A549 (cell line): ENCODE data around the gene METTL5. TPM values are rescaled to one million over a fixed set of nuclear protein-coding genes. Genes with fewer than 3 reads are reported as not detected.

ENCODE experiments used
- ATAC-seq, 2 experiments: fragments of 200-7000 bp in 1 of 2; fragments of >200 bp in 1 of 2; cut with Nextera tagmentation in 1 of 2; cut with Tn5 transposase in 1 of 2; 3 replicates each; pipeline versions ENCODE4 v1.8.0 to v1.9.1; 2018 to 2020; ENCODE audit warnings: mild to moderate bottlenecking in 1 of 2, moderate library complexity in 1 of 2
- CTCF ChIA-PET: fragments of 300-600 bp; sonication (Branson Sonifier 250); formaldehyde crosslinking; extraction: SDS; loops from one replicate; lab custom pipeline; 2021; ENCODE audit warnings: antibody characterized with exemption, inconsistent platforms; lab: Yijun Ruan, JAX
- POLR2A ChIA-PET: fragments of 350-600 bp; formaldehyde crosslinking; extraction: SDS; loops from one replicate; lab custom pipeline; 2021; ENCODE audit warnings: antibody characterized with exemption, inconsistent platforms; lab: Yijun Ruan, JAX
- DNase-seq, 2 experiments: peaks; one replicate each; pipeline versions ENCODE4 v3.0.0 to v3.0.0-alpha.2; 2011 to 2016; ENCODE audit warnings: low read depth in 1 of 2, low spot score in 1 of 2
- FAIRE-seq: peaks from 2 replicates; lab custom pipeline; 2011; peaks lifted over from hg19 to GRCh38; lab: Jason Lieb, UNC
- H3K27ac ChIP-seq, 2 experiments: fragments of >200 bp; sonication (Bioruptor Twin); formaldehyde crosslinking; 3 replicates each; pipeline ENCODE4 v1.5.1; 2016 to 2017
- H3K4me1 ChIP-seq: fragments of >200 bp; sonication (Bioruptor Twin); formaldehyde crosslinking; 3 replicates; pipeline ENCODE4 v1.6.1; 2016
- H3K4me2 ChIP-seq: fragments of >200 bp; sonication (Bioruptor Twin); formaldehyde crosslinking; 3 replicates; pipeline ENCODE4 v1.6.1; 2016
- H3K4me3 ChIP-seq: fragments of >200 bp; sonication (Bioruptor Twin); formaldehyde crosslinking; 3 replicates; pipeline ENCODE4 v1.5.1; 2016
- H3K9me3 ChIP-seq: fragments of >200 bp; sonication (Bioruptor Twin); formaldehyde crosslinking; 3 replicates; pipeline ENCODE4 v1.6.1; 2016
- ATOH8 ChIP-seq: fragments of 250-450 bp; sonication (Bioruptor Pico); IDR thresholded peaks from 2 replicates; pipeline ENCODE4 v1.5.0; 2020; ENCODE audit warnings: low read depth, mild to moderate bottlenecking, moderate library complexity
- BCL3 ChIP-seq: fragments of >200 bp; sonication (Bioruptor Twin); formaldehyde crosslinking; IDR thresholded peaks from 3 replicates; pipeline ENCODE4 v1.6.1; 2016
- BHLHE40 ChIP-seq: IDR thresholded peaks from 2 replicates; pipeline ENCODE4 v1.6.1; 2012; ENCODE audit warnings: low read depth, low read length, inconsistent platforms
- CBX2 ChIP-seq: fragments of 200-600 bp; sonication (generic); IDR thresholded peaks from 2 replicates; pipeline ENCODE4 v1.6.1; 2016; ENCODE audit warnings: low read depth, mild to moderate bottlenecking, borderline replicate concordance
- CBX8 ChIP-seq: fragments of 200-600 bp; sonication (generic); IDR thresholded peaks from 2 replicates; pipeline ENCODE4 v1.6.1; 2016
- CEBPB ChIP-seq, 2 experiments: fragments of >200 bp in 1 of 2; sonication (Bioruptor Twin) in 1 of 2; formaldehyde crosslinking in 1 of 2; IDR thresholded peaks; 2 replicates each; pipeline ENCODE4 v1.6.1; 2012 to 2016
- CTCF ChIP-seq: fragments of >200 bp; sonication (Bioruptor Twin); formaldehyde crosslinking; IDR thresholded peaks from 3 replicates; pipeline ENCODE4 v1.5.1; 2016
- E2F6 ChIP-seq: IDR thresholded peaks from 2 replicates; pipeline ENCODE4 v1.6.1; 2012; ENCODE audit warnings: low read depth, borderline replicate concordance
- GATA3 ChIP-seq: IDR thresholded peaks from 2 replicates; pipeline ENCODE4 v1.6.1; 2012; ENCODE audit warnings: borderline replicate concordance
- HMGXB4 ChIP-seq: fragments of 250-450 bp; sonication (Bioruptor Pico); IDR thresholded peaks from 2 replicates; pipeline ENCODE4 v1.5.0; 2021; ENCODE audit warnings: mild to moderate bottlenecking, moderate library complexity, borderline replicate concordance
- HOXB13 ChIP-seq: fragments of 250-450 bp; sonication (Bioruptor Pico); IDR thresholded peaks from 2 replicates; pipeline ENCODE4 v1.5.0; 2020; ENCODE audit warnings: low read depth, mild to moderate bottlenecking, moderate library complexity
- JUN ChIP-seq, 2 experiments: fragments of >200 bp; sonication (Bioruptor Twin); formaldehyde crosslinking; IDR thresholded peaks; 2 replicates in 1 of 2; 3 replicates in 1 of 2; pipeline ENCODE4 v1.6.1; 2016 to 2017
- KDM1A ChIP-seq: fragments of 200-600 bp; sonication (generic); IDR thresholded peaks from 2 replicates; pipeline ENCODE4 v1.6.1; 2016; ENCODE audit warnings: low read depth, mild to moderate bottlenecking
- KDM5A ChIP-seq: fragments of 200-600 bp; sonication (generic); IDR thresholded peaks from 2 replicates; pipeline ENCODE4 v1.6.1; 2016; ENCODE audit warnings: antibody characterized with exemption, mild to moderate bottlenecking
- MAZ ChIP-seq: fragments of 150-350 bp; IDR thresholded peaks from 2 replicates; pipeline ENCODE4 v1.6.1; 2014; ENCODE audit warnings: antibody characterized with exemption, low read depth, low read length, borderline replicate concordance
- MYC ChIP-seq: IDR thresholded peaks from 2 replicates; pipeline ENCODE4 v1.6.1; 2012; ENCODE audit warnings: mild to moderate bottlenecking, inconsistent platforms, low read length, improper control_type of control experiment, borderline replicate concordance
- PHF8 ChIP-seq: fragments of 200-600 bp; sonication (generic); IDR thresholded peaks from 2 replicates; pipeline ENCODE4 v1.6.1; 2016; ENCODE audit warnings: low read depth, mild to moderate bottlenecking, antibody characterized with exemption, moderate library complexity, borderline replicate concordance
- POLR2A ChIP-seq: IDR thresholded peaks from 2 replicates; pipeline ENCODE4 v1.6.1; 2012; ENCODE audit warnings: mild to moderate bottlenecking, low read length
- RAD21 ChIP-seq, 2 experiments: fragments of >200 bp in 1 of 2; sonication (Bioruptor Twin) in 1 of 2; formaldehyde crosslinking in 1 of 2; IDR thresholded peaks in 1 of 2; conservative IDR thresholded peaks in 1 of 2; 2 replicates in 1 of 2; 3 replicates in 1 of 2; pipeline ENCODE4 v1.6.1; 2012 to 2018; ENCODE audit warnings: inconsistent platforms in 1 of 2
- REST ChIP-seq: fragments of 200-600 bp; sonication (generic); IDR thresholded peaks from 2 replicates; pipeline ENCODE4 v1.6.1; 2016; ENCODE audit warnings: antibody characterized with exemption, mild to moderate bottlenecking, moderate library complexity
- RNF2 ChIP-seq: fragments of 200-600 bp; sonication (generic); IDR thresholded peaks from 2 replicates; pipeline ENCODE4 v1.6.1; 2016; ENCODE audit warnings: low read depth, mild to moderate bottlenecking, antibody characterized with exemption, moderate library complexity, borderline replicate concordance
- SMC3 ChIP-seq: fragments of >200 bp; sonication (Bioruptor Twin); formaldehyde crosslinking; IDR thresholded peaks from 3 replicates; pipeline ENCODE4 v1.6.1; 2018; ENCODE audit warnings: inconsistent platforms
- TP53 ChIP-seq: fragments of 250-450 bp; sonication (Bioruptor Pico); IDR thresholded peaks from 2 replicates; pipeline ENCODE4 v1.5.0; 2021; ENCODE audit warnings: mild to moderate bottlenecking, moderate library complexity
- ZFP36 ChIP-seq: fragments of 450-650 bp; IDR thresholded peaks from 2 replicates; pipeline ENCODE4 v1.6.1; 2014; ENCODE audit warnings: borderline replicate concordance; ENCODE audit not compliant: partially characterized antibody
- WGBS: methylation state at CpG from one replicate; pipeline ENCODE4 v1.1.6; 2017; ENCODE audit errors: missing lambda C conversion rate; 5-methylcytosine and 5-hydroxymethylcytosine counted together
- polyA minus RNA-seq: library from RNA; depleted of rRNA, polyadenylated mRNA; stranded (reverse); fragments of >200 nt; gene quantifications from 2 replicates; pipeline ENCODE4 v1.2.3, GENCODE V29; 2011; rRNA and poly(A)+ RNA removed
- polyA plus RNA-seq, 4 experiments: library from polyadenylated mRNA; depleted of rRNA in 3 of 4; stranded (reverse); fragments of >200 nt; fragmentation: RNase III in 1 of 4; extraction: RNeasy Plus Mini Kit Qiagen cat#74134 plus additional on column Dnase treatment in 1 of 4; gene quantifications; 2 replicates in 3 of 4; 3 replicates in 1 of 4; pipeline ENCODE4 v1.2.3, GENCODE V29; 2011 to 2017
- TF ChIP-seq, protein P1 (sequence below): IDR thresholded peaks from 2 replicates; pipeline ENCODE4 v1.6.1; 2012

The METTL5 gene
- polyA plus RNA-seq (2011; rRNA removed) = 58.1 and 86.9 TPM in 2 replicates
- 36.9 and 46.4 TPM in 2 replicates for polyA plus RNA-seq (2012; cell fraction: cytosol; rRNA removed)
- 8.3 and 14.7 TPM in 2 replicates for polyA plus RNA-seq (2012; cell fraction: nucleus; rRNA removed)
- 97.6 to 112 TPM (median 105 TPM) in 3 replicates for polyA plus RNA-seq (2017; fragmentation: RNase III; extraction: RNeasy Plus Mini Kit Qiagen cat#74134 plus additional on column Dnase treatment)
- 8.3 and 12.0 TPM in 2 replicates for polyA minus RNA-seq

DNA sequence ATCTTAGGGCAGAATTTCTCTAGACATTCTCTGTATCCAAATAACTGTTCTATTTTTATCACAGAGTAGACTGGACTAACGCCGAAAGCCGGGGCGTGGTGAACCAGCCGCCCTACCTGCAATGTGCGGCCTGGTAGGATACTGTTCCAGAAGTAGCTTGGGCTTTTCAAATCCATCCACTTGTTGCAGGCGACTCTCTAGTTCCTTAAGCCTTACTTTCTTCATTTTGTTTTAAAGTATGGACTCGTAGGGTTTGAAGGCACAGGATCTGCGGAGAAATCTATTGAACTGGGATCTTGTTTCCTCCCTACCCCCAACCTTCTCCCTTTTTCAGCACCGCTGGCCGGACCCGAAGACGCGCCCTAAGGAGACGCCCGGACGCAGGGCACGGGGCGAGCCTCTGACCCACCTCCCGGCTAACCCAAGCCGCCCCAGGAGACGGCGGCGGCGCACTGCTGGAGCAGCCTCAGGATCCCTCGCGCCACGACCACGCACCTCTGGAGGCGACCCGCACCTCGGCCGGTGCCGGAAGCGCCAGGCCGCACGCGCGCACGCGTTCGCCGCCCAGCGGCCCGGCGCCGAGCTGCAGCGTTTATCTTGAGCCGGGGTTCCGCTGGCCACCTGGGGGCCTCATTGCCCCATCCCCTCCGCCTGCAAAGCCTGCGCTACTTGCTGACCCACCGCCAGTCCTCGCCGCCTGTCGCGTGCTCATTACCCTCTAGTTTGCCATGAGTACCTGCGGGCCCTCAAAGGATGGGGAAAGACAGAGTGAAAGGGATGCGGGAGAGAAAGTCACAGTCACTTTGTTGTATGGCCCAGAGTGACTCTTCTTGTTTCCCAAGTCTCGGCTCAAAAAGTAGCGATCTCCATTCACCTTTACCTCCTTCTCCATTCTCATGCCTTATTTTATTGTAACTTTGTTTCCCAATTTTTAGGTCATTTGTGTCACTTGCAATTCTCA is at the start of gene METTL5:
METTL5 (minus strand) TSS at position 533 of the 961 bp plus-strand sequence; CDS start at position 225, 308 bp downstream.
- DNase-seq = peak; percentile 82 to 84
- ChIA-PET CTCF (interaction anchor here (0.8 to 2.7 kb wide), 22 partner anchors 8 to 374 kb away, joined by 3 to 16 read pairs (median 4); partner anchors contain the start of gene KLHL41), POLR2A (interaction anchor here (0.6 to 1.8 kb wide), 6 partner anchors 12 to 102 kb away, joined by 3 to 5 read pairs (median 3); partner anchors contain the start of gene SSB)
- FAIRE-seq = no peak
- H3K27ac ChIP-seq = peak within 1 kb of the TSS; percentile 77 to 96
- peak within 1 kb of the TSS; percentile 92 for H3K4me2 ChIP-seq
- WGBS = 4% methylated on average over 46 of the region's 61 CpGs
- H3K9me3 ChIP-seq = no peaks in the 10 kb centered on the region
- peak; percentile 73 to 83 for ATAC-seq
- peaks cover 43% of the 10 kb centered on the region for H3K4me1 ChIP-seq
- H3K4me3 ChIP-seq = peak within 1 kb of the TSS; percentile 57
- TF ChIP-seq BCL3 (peak; percentile 84; the same call in 2 of the 3 replicates), CEBPB (IDR thresholded peaks at IDR 0.05) (no peak), ZFP36 (no peak), JUN (IDR thresholded peaks at IDR 0.05) (peak; percentile 52 to 80; a peak in 4 of 5 replicates), ATOH8 (CRISPR knock-in tag) (peak; percentile 57; the same call in 1 of the 2 replicates), KDM5A (no peak), KDM1A (no peak), MYC (peak; percentile 72; the same call in 1 of the 2 replicates), PHF8 (peak; percentile 94), BHLHE40 (peak; percentile 42; the same call in 1 of the 2 replicates), MAZ (peak; percentile 54; the same call in 1 of the 2 replicates), CBX2 (no peak), RNF2 (no peak), TP53 (no peak), E2F6 (no peak; the same call in 1 of the 2 replicates), HOXB13 (no peak), GATA3 (no peak), RAD21 (conservative IDR thresholded peaks at IDR 0.05 in 1 of 2, IDR thresholded peaks at IDR 0.05 in 1 of 2) (peak; percentile 79 to 86), REST (peak; percentile 44), HMGXB4 (CRISPR knock-in tag) (peak; percentile 83; the same call in 1 of the 2 replicates), CBX8 (no peak), POLR2A (peak; percentile 90), SMC3 (peak; percentile 94), CTCF (peak; percentile 99)
- TF ChIP-seq, protein P1, sequence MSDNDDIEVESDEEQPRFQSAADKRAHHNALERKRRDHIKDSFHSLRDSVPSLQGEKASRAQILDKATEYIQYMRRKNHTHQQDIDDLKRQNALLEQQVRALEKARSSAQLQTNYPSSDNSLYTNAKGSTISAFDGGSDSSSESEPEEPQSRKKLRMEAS = peak; percentile 93
